ENCODE results near the gene HOMER1. TPM values are rescaled to one million over a fixed set of nuclear protein-coding genes. Genes with fewer than 3 reads are reported as not detected.
A peak's percentile ranks its signal among the peaks of the same experiment; 100 is the strongest.
"Not testable (repeated sequence)": the region's sequence is repeated elsewhere in the genome, so short reads cannot be mapped to it uniquely, and the experiment has no call there.

Gene HOMER1
- total RNA-seq, 2 donors from 2014 or later = 25.6 to 35.4 TPM

DNA sequence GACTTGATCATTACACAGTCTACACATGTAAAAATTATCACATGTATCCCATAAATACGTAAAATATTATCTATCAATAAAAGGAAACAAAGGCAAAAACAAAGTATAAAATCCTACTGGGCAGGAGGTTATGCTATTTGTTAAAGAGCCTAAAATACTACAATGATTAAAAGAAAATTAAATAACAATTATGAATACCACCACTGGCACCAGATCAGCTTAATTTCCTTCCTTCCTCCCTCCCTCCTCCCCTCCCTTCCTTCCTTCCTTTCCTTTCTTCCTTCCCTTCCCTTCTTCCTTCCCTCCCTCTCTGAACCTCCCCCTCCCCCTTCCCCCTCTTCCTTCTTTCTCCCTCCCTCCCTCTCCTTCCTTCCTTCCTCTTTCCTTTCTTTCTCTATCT, 127.3 kb downstream of the HOMER1 start:
- DNase-seq (no peak), ATAC-seq (no peak)
- intact Hi-C loops (cut with DNase I) = no loop called here

DNA sequence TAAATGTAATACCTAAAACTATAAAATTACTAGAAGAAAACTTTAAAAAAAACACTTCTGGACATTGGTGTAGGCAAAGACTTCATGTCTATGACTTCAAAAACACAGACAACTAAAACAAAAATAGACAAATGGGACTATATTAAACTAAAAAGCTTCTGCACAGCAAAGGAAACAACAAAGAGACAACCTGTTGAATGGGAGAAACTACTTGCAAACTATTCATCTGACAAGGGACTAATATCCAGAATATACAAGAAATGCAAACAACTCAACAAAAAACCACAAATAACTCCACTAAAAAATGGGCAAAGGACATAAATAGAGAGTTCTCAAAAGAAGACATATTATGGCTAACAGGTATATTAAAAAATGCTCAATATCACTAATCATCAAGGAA, 128.8 kb downstream of the HOMER1 start:
- intact Hi-C loops (cut with DNase I); DNase-seq; ATAC-seq: not testable (repeated sequence)

DNA sequence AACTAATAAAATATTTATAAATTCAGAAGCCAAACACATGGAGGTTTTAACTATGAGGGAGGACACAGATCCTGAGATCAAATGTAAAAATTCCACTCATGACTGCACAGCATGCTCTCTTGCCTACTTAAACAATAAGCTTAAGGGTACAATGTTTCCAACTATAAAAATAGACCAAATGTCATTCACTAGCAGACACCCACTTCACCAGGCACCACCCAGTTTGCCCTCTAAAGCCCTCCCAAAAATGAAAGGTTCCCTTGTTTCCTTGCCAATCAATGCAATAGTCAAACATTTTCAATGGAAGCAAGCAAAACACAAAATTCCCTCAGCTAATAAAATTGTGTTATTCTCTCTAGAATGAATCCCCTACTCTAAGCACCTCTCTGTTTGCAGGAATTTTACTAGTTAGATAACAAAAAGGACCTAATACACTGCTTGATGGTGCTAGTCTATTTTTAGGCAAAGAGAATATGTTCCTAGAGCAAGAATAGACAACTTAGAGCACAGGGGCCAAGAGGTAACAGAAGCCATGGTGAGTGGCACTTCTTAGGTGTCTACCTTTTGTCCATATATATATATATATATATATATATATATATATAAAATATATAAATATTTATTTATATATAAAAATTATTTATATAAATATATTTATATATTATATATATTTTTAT, 135.3 kb downstream of the HOMER1 start:
- ATAC-seq (peak; percentile 86 to 87), DNase-seq (no peak)
- intact Hi-C loops (cut with DNase I) = no loop called here

DNA sequence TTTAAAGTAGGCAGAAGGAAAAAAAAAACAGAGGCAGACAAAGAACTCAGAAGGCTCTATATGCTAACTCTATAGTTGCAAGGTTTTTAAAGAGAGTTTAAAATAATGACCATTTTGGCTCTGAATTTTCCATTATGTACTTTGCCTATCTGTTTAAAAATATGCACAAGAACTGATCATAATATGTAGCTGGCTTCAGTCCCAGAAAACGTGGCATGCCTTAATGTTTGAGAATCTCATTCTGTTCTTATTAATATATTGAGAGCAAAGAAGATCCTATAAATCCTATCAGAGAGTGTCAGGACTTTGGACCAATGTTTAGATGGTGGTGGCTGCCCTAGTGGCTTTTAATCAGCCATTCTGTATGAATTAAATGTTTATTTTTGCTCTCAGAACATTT, 156.5 kb downstream of the HOMER1 start:
- no peak for ATAC-seq
- DNase-seq = no peak
- intact Hi-C loops (cut with DNase I) = no loop called here

DNA sequence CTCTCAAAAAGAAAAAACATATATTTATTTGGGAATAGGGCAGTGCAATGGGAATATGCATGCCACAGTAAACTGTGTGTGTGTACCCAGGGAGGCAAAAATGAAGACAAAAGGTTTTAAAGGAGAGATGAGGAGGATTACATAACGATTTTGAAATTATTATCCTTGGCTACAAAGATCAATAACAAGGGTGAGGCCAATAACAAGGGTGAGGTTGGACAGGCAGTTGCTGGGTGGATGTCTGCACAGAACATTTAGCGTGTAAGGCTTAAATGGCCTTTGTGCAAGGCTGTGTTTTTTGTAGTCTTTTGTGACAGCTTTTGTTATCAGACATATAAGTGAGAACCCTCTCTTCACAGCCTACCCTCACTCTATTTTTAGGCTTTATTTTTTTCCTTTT, 164.1 kb downstream of the HOMER1 start:
- DNase-seq (no peak), ATAC-seq (no peak)
- intact Hi-C loops (cut with DNase I) = no loop called here

DNA sequence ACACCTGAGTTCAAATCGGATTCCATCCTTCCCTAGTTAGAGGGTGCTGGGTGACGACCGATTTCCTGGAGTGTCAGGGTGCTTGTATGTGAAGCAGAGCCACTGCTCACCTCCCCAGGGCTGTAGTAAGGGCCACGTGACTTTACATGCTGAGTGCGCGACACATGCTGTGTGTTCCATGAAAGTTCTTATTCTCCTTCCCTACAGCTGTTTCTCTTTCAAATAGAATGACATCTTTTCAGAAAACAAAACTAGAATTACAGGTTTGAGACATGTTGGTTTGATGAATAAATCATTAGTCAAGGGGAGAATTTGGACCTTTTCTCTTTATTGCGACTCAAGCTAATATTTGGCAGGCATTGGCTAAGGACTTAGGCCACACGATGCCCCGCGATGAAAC, 164.9 kb downstream of the HOMER1 start:
- intact Hi-C loops (cut with DNase I) = no loop called here
- ATAC-seq = no peak

DNA sequence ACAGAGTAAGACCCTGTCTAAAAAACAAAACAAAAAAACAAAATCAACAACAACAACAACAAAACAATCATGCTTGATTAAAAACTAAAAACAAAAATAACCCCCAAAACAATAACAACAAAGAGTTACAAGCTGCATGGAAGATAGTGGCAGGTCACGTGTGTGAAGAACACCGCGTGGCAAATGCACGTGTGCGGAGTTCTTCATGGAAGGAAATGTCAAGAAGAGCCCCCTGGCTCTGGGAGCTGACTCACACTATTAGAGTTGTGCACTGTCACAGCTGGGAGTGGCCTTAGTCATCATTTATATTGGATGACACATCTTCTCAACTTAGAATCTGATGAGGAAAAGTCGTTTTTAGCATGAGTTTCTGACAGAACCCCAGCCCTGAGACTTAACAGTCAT, 167.5 kb downstream of the HOMER1 start:
- ATAC-seq (peak in 1 of 2 donors; percentile 30), DNase-seq (no peak)
- intact Hi-C loops (cut with DNase I) = no loop called here

More for the DNA sequence above, 164.9 kb downstream of the HOMER1 start:
- DNase-seq = no peak

DNA sequence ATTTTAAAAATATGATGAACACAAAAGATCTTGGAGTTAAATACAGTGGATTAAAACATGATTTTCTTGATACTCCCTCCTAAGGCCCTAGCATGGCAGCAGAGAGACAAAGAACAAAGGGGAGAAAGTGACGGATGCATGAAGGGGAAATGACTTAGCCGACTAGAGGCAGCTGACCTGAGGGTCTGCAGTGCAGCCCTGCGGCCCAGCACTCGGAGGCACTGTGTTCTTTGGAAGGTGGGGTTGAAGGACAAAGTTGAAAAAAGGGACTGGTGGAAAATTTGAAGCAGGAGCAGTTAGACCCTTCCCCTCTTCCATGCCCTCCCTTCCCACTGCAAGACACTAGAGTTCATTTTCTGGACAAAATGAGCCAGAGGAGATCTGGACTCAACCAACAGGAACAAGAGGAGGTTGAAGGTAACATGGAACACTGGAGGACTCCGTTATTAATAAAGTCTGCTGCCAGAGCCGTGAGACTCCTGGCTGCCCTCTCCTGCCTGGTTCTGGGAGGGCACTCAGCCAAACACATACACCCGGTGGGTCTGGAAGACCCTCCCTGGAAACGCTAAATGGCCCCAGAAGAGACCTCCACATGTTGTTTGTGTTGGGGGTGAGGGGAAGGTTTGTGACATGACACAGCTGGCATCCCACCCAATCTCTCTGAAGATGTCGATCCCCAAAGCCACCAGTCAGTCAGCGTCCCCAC, 179.9 kb downstream of the HOMER1 start:
- ATAC-seq (no peak), DNase-seq (no peak)
- intact Hi-C loops (cut with DNase I) = no loop called here

DNA sequence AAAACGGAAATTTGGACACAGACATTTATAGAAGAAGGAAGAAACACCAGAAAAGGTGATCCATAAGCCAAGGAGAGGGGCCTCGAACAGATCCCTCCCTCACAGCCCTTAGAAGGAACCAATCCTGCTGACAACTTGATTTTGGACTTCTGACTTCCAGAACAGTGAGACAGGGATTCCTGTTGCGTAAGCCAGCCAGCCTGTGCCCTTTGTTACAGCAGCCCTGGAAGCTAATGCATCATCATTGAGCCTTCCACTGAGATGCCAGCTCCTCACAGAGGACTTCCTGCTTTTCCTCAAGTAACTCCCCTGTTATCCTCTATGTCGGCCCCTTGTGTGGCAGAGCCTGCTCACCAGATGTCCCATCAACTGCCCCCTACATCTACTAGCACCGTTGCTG, 183.9 kb downstream of the HOMER1 start:
- ATAC-seq = no peak
- DNase-seq = no peak
- intact Hi-C loops (cut with DNase I) = no loop called here

DNA sequence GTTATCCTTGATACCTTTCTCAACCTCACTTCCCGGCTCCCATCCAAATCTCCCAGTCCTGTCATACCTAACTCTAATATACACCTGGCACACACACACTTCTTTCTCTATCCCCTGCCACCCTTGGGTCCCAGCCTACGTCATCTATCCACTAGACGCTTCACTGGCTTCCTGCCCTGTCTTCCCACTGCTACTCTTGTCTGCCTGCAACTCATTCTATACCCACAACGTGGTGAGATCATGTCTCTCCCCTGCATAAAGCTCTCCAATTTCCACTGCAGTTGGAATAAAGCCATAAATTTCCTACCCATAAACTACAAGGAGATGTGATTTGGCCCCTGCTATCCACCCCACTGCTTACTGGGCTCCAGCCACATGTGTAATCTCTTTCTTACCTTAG, 184.5 kb downstream of the HOMER1 start:
- no peak for ATAC-seq
- intact Hi-C loops (cut with DNase I) = no loop called here
- no peak for DNase-seq

Other genes starting within 250 kb of the HOMER1 start
- gene TENT2, start 98.3 kb upstream of the HOMER1 start, total RNA-seq = 10 to 100 TPM; 27.8 to 34.6 TPM
- 100 to 1,000 TPM; 466 to 773 TPM for gene CMYA5, start 175.7 kb upstream of the HOMER1 start, total RNA-seq

Measured in left cardiac atrium (tissue), 4 donors.